GM19324 (cell line): Measurements from ENCODE around the gene PLEKHA6.

Experiments
- ATAC-seq: cut with Tn5 transposase; IDR thresholded peaks from one replicate; pipeline ENCODE4 v1.9.1; 2021; ENCODE audit warnings: mild to moderate bottlenecking, moderate library complexity; ENCODE audit not compliant: unreplicated experiment, low FRiP score

PLEKHA6 gene

GRCh38 chr1:204171751-204172178 lies 188.0 kb downstream of the PLEKHA6 start:
- ATAC-seq = no peak

DNA sequence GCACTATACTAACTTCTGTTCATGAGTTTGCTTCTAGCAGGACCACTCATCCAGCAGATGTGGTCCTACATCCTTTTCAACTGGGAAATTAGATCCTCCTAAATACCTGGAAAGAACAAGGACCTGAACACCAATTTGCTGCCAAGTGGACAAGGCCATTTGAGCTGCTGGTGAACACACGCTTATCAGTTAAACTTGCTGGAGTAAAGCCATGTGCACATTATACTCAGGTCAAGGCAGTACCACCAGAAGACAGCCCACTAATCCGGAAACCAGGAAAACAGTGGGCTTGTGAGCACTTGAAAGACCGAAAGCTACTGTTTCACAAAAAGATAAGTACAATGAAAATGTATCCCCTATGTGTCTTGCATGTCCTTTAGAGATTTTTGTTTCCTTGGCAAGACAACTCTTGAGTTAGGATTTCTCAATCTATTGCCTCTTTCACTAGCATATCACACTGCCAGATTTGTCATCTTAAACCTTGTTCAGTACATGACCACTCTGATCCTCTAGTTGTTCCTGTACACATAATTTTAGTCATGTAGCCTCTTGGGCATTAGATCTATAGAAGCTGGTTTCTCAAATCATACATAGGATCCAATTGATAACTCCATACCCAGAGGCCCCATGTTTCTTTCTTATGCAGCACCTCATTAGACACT lies 189.1 kb downstream of the PLEKHA6 start:
- no peak for ATAC-seq

DNA sequence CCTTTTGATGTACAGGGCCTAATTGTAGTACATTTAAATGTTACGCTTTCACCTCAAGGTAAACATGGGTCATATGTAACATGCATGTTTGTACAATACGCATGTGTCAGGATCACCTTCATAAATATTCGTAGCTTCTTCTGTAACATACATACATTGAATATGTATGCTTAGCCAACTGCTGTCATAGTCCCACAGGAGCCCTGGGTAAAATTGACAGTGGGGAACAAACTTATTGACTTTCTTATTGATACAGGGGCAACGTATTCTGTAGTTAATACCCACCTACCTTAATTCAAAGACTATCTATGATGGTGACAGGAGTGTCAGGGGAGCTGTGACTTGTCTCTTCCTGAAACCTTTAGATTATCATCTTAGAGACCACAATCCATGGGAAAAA lies 189.9 kb downstream of the PLEKHA6 start:
- ATAC-seq = no peak
